Esophagus muscularis mucosa (tissue), 4 donors: Measurements from ENCODE around the gene CDH7. TPM values are rescaled to one million over a fixed set of nuclear protein-coding genes. Genes with fewer than 3 reads are reported as not detected.

Experiments used
- DNase-seq: peaks from one replicate; pipeline ENCODE4 v3.0.0-alpha.2; 2017; ENCODE audit errors: extremely low spot score
- H3K27ac ChIP-seq, 4 donors: fragments of 200-600 bp; sonication (generic); replicated peaks in 1 of 4; 1 replicate in 3 of 4; 2 replicates in 1 of 4; pipeline ENCODE4 v1.5.1; 2016 to 2019; ENCODE audit warnings: mild to moderate bottlenecking in 1 of 4
- H3K27me3 ChIP-seq, 4 donors: fragments of 200-600 bp; sonication (generic); one replicate each; pipeline versions ENCODE4 v1.5.1 to v1.6.0; 2016 to 2019
- H3K36me3 ChIP-seq, 4 donors: fragments of 200-600 bp; sonication (generic); one replicate each; pipeline ENCODE4 v1.5.1; 2016 to 2019
- H3K4me1 ChIP-seq, 4 donors: fragments of 200-600 bp; sonication (generic); one replicate each; pipeline ENCODE4 v1.5.1; 2016 to 2019
- H3K4me3 ChIP-seq, 4 donors: fragments of 200-600 bp; sonication (generic); 1 replicate in 2 of 4; 2 replicates in 2 of 4; pipeline ENCODE4 v1.5.1; 2016 to 2019; ENCODE audit warnings: mild to moderate bottlenecking in 4 of 4, moderate library complexity in 1 of 4
- H3K9me3 ChIP-seq, 4 donors: fragments of 200-600 bp; sonication (generic); 1 replicate in 3 of 4; 2 replicates in 1 of 4; pipeline ENCODE4 v1.5.1; 2016 to 2019
- EP300 ChIP-seq: sonication (generic); formaldehyde crosslinking; IDR thresholded peaks from one replicate; pipeline ENCODE4 v1.6.1; 2017; ENCODE audit warnings: antibody characterized with exemption
- POLR2A ChIP-seq: fragments of 450-650 bp; IDR thresholded peaks from one replicate; pipeline ENCODE4 v1.6.1; 2017; ENCODE audit warnings: antibody characterized with exemption, moderate library complexity, mild to moderate bottlenecking, low read depth
- POLR2AphosphoS5 ChIP-seq, 2 donors: sonication (generic); formaldehyde crosslinking; IDR thresholded peaks; one replicate each; pipeline ENCODE4 v1.6.1; 2017; ENCODE audit warnings: antibody characterized with exemption in 2 of 2
- WGBS: methylation state at CpG from one replicate; pipeline ENCODE4 v1.1.5; 2018; 5-methylcytosine and 5-hydroxymethylcytosine counted together
- intact Hi-C: fragments of 100-400 bp; cut with DNase I; formaldehyde crosslinking; loops from one replicate; pipeline ENCODE4 v1.15.1; 2023
- total RNA-seq, 4 donors: library from RNA; depleted of rRNA; stranded (reverse); fragments of >200 nt; gene quantifications; one replicate each; pipeline versions ENCODE4 v1.1.0 to v1.2.1, GENCODE V29; 2016
- TF ChIP-seq, protein P1 (sequence below), 3 experiments: fragments of 200-600 bp in 2 of 3; fragments of 450-650 bp in 1 of 3; sonication (generic) in 2 of 3; IDR thresholded peaks; one replicate each; pipeline ENCODE4 v1.5.1; 2017 to 2019; ENCODE audit warnings: antibody characterized with exemption in 3 of 3, mild to moderate bottlenecking in 2 of 3, moderate library complexity in 1 of 3

The CDH7 gene
- total RNA-seq, 4 donors from 2014 or later = 0.06 to 0.33 TPM; not detected in 2

DNA sequence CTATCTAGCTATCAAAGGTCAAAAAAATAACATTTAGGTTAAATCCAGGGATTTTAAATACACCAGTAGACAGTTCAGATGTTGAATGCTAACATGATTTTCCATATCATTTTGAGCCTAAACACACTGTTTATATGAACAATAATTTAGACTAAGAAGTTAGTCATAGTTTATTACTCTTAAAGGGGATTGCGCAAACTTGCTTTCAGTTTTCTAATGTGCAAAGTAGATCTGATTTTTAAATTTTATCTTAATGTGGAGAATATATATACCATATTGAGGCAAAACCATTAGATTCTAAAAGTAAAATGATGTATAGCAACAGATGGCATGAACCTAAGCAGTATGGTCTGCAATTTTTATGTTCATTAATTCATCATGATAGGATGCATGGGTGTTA lies 76.6 kb downstream of the CDH7 start:
- Histone ChIP-seq H3K27ac (no peak overlapping the region), H3K9me3 (no peaks in the 10 kb centered on the region), H3K27me3 (no peaks in the 10 kb centered on the region), H3K36me3 (no peaks in the 10 kb centered on the region), H3K4me1 (no peaks in the 10 kb centered on the region), H3K4me3 (no peak overlapping the region)
- intact Hi-C loops = no loop called here
- DNase-seq = no peak
- no peak for TF ChIP-seq EP300
- TF ChIP-seq, protein P1, sequence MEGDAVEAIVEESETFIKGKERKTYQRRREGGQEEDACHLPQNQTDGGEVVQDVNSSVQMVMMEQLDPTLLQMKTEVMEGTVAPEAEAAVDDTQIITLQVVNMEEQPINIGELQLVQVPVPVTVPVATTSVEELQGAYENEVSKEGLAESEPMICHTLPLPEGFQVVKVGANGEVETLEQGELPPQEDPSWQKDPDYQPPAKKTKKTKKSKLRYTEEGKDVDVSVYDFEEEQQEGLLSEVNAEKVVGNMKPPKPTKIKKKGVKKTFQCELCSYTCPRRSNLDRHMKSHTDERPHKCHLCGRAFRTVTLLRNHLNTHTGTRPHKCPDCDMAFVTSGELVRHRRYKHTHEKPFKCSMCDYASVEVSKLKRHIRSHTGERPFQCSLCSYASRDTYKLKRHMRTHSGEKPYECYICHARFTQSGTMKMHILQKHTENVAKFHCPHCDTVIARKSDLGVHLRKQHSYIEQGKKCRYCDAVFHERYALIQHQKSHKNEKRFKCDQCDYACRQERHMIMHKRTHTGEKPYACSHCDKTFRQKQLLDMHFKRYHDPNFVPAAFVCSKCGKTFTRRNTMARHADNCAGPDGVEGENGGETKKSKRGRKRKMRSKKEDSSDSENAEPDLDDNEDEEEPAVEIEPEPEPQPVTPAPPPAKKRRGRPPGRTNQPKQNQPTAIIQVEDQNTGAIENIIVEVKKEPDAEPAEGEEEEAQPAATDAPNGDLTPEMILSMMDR (IDR thresholded peaks at IDR 0.05) = no peak
- 100% methylated on average over 1 of the region's 1 CpG for WGBS

DNA sequence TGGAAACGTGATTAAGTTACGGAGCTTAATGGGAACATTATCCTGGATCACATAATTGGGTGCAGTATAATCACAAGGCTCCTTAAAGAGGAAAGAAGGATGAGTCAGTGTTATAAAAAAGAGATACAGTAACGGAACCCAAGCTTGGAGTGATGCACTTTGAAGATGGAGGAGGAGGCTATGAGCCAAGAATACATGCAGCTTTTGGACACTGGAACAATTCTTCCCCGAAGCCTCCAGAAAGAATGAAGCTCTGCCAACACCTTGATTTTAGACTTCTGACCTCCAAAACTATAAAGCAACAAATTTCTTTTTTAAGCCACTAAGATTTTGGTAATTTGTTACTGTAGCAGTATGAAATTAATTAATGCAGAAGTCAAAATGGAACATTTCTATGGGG lies 85.1 kb downstream of the CDH7 start:
- 65% methylated on average over 4 of the region's 4 CpGs for WGBS
- no peak overlapping the region for H3K27ac ChIP-seq
- no peak overlapping the region for H3K4me3 ChIP-seq
- H3K4me1 ChIP-seq = no peaks in the 10 kb centered on the region
- H3K9me3 ChIP-seq = no peaks in the 10 kb centered on the region
- intact Hi-C loops = no loop called here
- no peak for DNase-seq
- TF ChIP-seq, protein P1 (IDR thresholded peaks at IDR 0.05) = no peak
- TF ChIP-seq EP300 (no peak), POLR2AphosphoS5 (IDR thresholded peaks at IDR 0.05) (no peak), POLR2A (no peak)
- H3K36me3 ChIP-seq = no peaks in the 10 kb centered on the region
- H3K27me3 ChIP-seq = no peaks in the 10 kb centered on the region

DNA sequence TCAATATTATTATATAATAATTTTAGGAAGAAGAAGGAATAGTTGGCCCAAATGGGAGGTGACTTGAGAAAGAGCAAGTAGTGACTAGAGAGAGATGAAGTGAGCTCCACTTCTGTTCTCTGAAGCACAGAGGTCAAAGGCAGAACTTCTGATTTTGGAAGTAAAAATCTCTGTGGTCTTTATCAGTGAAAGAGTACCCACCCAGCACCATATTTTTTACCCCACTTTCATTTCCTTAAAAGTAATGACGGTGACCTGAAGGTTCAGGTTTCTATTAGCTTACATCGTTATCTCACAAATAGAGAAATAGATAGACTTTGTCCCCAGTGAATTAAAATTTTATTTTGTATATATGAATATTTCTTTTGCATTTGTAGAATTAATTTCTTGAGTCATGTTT lies 95.3 kb downstream of the CDH7 start:
- no peaks in the 10 kb centered on the region for H3K36me3 ChIP-seq
- intact Hi-C loops = no loop called here
- no peak overlapping the region for H3K4me3 ChIP-seq
- no peak overlapping the region for H3K27ac ChIP-seq
- no peak for DNase-seq
- no peaks in the 10 kb centered on the region for H3K9me3 ChIP-seq
- no peaks in the 10 kb centered on the region for H3K27me3 ChIP-seq
- no peaks in the 10 kb centered on the region for H3K4me1 ChIP-seq
- TF ChIP-seq POLR2AphosphoS5 (IDR thresholded peaks at IDR 0.05) (no peak), EP300 (no peak), POLR2A (no peak)
- TF ChIP-seq, protein P1 (IDR thresholded peaks at IDR 0.05) = no peak
- WGBS = 87% methylated on average over 2 of the region's 2 CpGs

DNA sequence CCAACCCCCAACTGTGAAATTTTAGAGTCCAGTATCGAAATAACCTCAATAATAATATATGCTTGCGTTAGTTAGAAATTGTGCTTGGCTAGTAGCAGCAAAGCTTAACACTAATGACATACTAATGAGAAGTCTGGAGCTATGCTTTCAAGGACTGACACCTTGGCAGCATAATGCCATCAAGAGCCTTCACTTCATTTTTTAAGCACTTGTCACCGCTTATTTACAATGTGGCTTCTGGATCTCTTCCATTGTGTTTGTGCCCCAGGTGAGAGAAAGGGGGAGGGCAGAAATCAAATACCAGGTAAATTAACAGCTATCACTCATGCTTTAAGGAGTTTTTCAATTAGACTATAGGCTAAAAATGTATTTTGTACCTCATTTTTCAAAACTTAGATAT lies 101.5 kb downstream of the CDH7 start:
- Histone ChIP-seq H3K4me3 (no peak overlapping the region), H3K27ac (no peak overlapping the region), H3K4me1 (no peaks in the 10 kb centered on the region), H3K36me3 (no peaks in the 10 kb centered on the region), H3K9me3 (no peaks in the 10 kb centered on the region), H3K27me3 (no peaks in the 10 kb centered on the region)
- WGBS = 83% methylated on average over 3 of the region's 3 CpGs
- DNase-seq = no peak
- intact Hi-C loops = no loop called here
- TF ChIP-seq POLR2AphosphoS5 (IDR thresholded peaks at IDR 0.05) = no peak
- no peak for TF ChIP-seq POLR2A
- TF ChIP-seq EP300 = no peak
- TF ChIP-seq, protein P1 (IDR thresholded peaks at IDR 0.05) = no peak

DNA sequence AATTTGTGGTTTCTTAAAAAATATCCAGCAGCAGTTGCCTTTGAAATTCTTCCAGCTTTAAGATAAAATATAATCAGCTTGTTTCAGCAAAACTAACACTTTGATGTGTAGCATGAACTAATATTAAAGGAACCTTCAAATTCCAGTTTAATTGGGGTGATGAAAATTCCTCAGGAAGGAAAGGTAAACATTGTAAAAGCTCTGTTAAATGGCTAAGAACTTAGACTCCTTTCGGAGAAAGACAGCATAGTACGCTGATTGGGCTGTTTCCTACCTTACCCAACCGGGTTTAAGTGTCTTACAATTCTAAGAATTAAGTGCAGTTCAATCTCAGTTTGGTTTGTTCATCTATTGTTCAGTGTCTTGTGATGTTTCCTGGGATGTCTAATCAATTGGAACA lies 108.3 kb downstream of the CDH7 start:
- Histone ChIP-seq H3K4me3 (no peak overlapping the region), H3K36me3 (no peaks in the 10 kb centered on the region), H3K27ac (no peak overlapping the region), H3K9me3 (no peaks in the 10 kb centered on the region), H3K27me3 (no peaks in the 10 kb centered on the region), H3K4me1 (no peaks in the 10 kb centered on the region)
- TF ChIP-seq POLR2AphosphoS5 (IDR thresholded peaks at IDR 0.05) (no peak), POLR2A (no peak), EP300 (no peak)
- TF ChIP-seq, protein P1 (IDR thresholded peaks at IDR 0.05) = no peak
- intact Hi-C loops = no loop called here
- WGBS = 79% methylated on average over 3 of the region's 3 CpGs
- no peak for DNase-seq
